Astrocyte (in vitro differentiated cells and primary cell): Measurements from ENCODE around the gene YPEL3.

Experiments used
- CTCF ChIP-seq: IDR thresholded peaks from 2 replicates; pipeline ENCODE4 v1.5.1; 2011; ENCODE audit warnings: low read depth, mild to moderate bottlenecking, inconsistent platforms, low read length, moderate library complexity; ENCODE audit not compliant: insufficient read depth
- EZH2 ChIP-seq: IDR thresholded peaks from 2 replicates; pipeline ENCODE4 v1.6.1; 2012; ENCODE audit warnings: mild to moderate bottlenecking, low read length, inconsistent platforms; ENCODE audit not compliant: insufficient read depth

GRCh38 chr16:30049871-30050270 is 46.1 kb downstream of the YPEL3 start:
- TF ChIP-seq CTCF (no peak), EZH2 (no peak)
